ENCODE measurements around the gene HIF3A. TPM values are rescaled to one million over a fixed set of nuclear protein-coding genes. Genes with fewer than 3 reads are reported as not detected.

HIF3A gene
- total RNA-seq, 3 donors from 2014 or later (not counting 1 experiment from before 2014, with no cell fraction given): not detected

- H3K27me3 ChIP-seq (ENCODE audit: control insufficient read depth, insufficient read depth, low read length): no peaks in the 10 kb centered on the region
- Mint-ChIP-seq H3K4me3 (no peak overlapping the region), H3K27me3 (ENCODE audit: low read depth in 2 of 2) (no peaks in the 10 kb centered on the region), H3K4me1 (peaks cover 5 to 6% of the 10 kb centered on the region in 2 donors), H3K9me3 (no peaks in the 10 kb centered on the region), H3K27ac (peak overlapping the region; percentile 6 to 34), H3K36me3 (no peaks in the 10 kb centered on the region)
- 68% methylated on average over 21 of the region's 21 CpGs for WGBS (ENCODE audit: insufficient coverage)
- ATAC-seq (no peak), DNase-seq (no peak)
- peaks cover 4% of the 10 kb centered on the region for H3K4me1 ChIP-seq (ENCODE audit: control insufficient read depth, insufficient read depth, low read length)
- TF ChIP-seq CTCF (IDR thresholded peaks at IDR 0.05): no peak
- H3K9me3 ChIP-seq (ENCODE audit: control insufficient read depth, insufficient read depth, low read length): no peaks in the 10 kb centered on the region
- intact Hi-C loops (cut with micrococcal nuclease): no loop called here
- H3K27ac ChIP-seq (ENCODE audit: low read length): no peak overlapping the region
- no peak overlapping the region for H3K4me3 ChIP-seq (ENCODE audit: low read length)
- H3K36me3 ChIP-seq (ENCODE audit: control insufficient read depth, insufficient read depth, low read length): peaks cover 50% of the 10 kb centered on the region
These were observed 95.5 kb downstream of the HIF3A start for GRCh38 chr19:46392252-46392801.

GRCh38 chr19:46392837-46393236, 96.0 kb downstream of the HIF3A start:
- 46% methylated on average over 4 of the region's 4 CpGs for WGBS (ENCODE audit: insufficient coverage)
- Mint-ChIP-seq H3K4me3 (no peak overlapping the region), H3K27ac (peak overlapping the region; percentile 6 to 34)

More at GRCh38 chr19:46392837-46393236, 96.0 kb downstream of the HIF3A start:
- Histone ChIP-seq H3K4me3 (ENCODE audit: low read length) (no peak overlapping the region), H3K27ac (ENCODE audit: low read length) (no peak overlapping the region), H3K36me3 (ENCODE audit: control insufficient read depth, insufficient read depth, low read length) (peaks cover 45% of the 10 kb centered on the region), H3K27me3 (ENCODE audit: control insufficient read depth, insufficient read depth, low read length) (no peaks in the 10 kb centered on the region), H3K9me3 (ENCODE audit: control insufficient read depth, insufficient read depth, low read length) (no peaks in the 10 kb centered on the region), H3K4me1 (ENCODE audit: control insufficient read depth, insufficient read depth, low read length) (peaks cover 4% of the 10 kb centered on the region)
- H3K4me1 Mint-ChIP-seq: peaks cover 5 to 6% of the 10 kb centered on the region in 2 donors
- intact Hi-C loops (cut with micrococcal nuclease): no loop called here
- DNase-seq (no peak), ATAC-seq (no peak)
- no peaks in the 10 kb centered on the region for H3K9me3 Mint-ChIP-seq
- H3K27me3 Mint-ChIP-seq (ENCODE audit: low read depth in 2 of 2): no peaks in the 10 kb centered on the region
- no peak for TF ChIP-seq CTCF (IDR thresholded peaks at IDR 0.05)
- no peaks in the 10 kb centered on the region for H3K36me3 Mint-ChIP-seq

Other genes with a start within 250 kb of the HIF3A start
- gene IGFL3, start 172.4 kb upstream of the HIF3A start, total RNA-seq: not detected
- not detected for gene IGFL2, start 148.8 kb upstream of the HIF3A start, total RNA-seq
- not detected for gene IGFL1, start 67.3 kb upstream of the HIF3A start, total RNA-seq
- gene PPP5C, start 50.0 kb downstream of the HIF3A start, total RNA-seq: 100 to 1,000 TPM in 1 of 3 donors, 10 to 100 TPM in 2; 95.4 to 106 (median 98.4) TPM
- gene CCDC8, start 116.5 kb downstream of the HIF3A start, total RNA-seq: not detected
- 1 to 10 TPM in 1 of 3 donors, under 1 TPM in 2; 0.55 to 1.2 (median 0.87) TPM for gene PNMA8C, start 131.9 kb downstream of the HIF3A start, total RNA-seq
- gene PNMA8A, start 174.5 kb downstream of the HIF3A start, total RNA-seq: not detected
- gene PNMA8B, start 198.8 kb downstream of the HIF3A start, total RNA-seq: under 1 TPM in 2 of 3 donors, not detected in 1; 0.08 to 0.09 TPM

Measured in natural killer cell (primary cell).